GM13976 (cell line): ENCODE measurements around the gene ABCE1.

Source experiments
- DNase-seq: peaks from one replicate; pipeline ENCODE4 v3.0.0; 2012; ENCODE audit warnings: low spot score
- CTCF ChIP-seq: IDR thresholded peaks from 2 replicates; pipeline ENCODE4 v1.5.1; 2012; ENCODE audit warnings: borderline replicate concordance, mild to moderate bottlenecking; ENCODE audit not compliant: insufficient read depth; ENCODE audit errors: extremely low read depth, missing control alignments, control extremely low read depth
- in situ Hi-C: fragments of 300-500 bp; cut with MboI; formaldehyde crosslinking; loops from one replicate; pipeline ENCODE4 v1.12.0; 2022; ENCODE audit warnings: low sequenced_read_pairs, mixed read lengths, inconsistent platforms; ENCODE audit not compliant: unreplicated experiment

ABCE1 gene

GRCh38 chr4:145153904-145154298, 55.8 kb downstream of the ABCE1 start:
- in situ Hi-C loops = no loop called here
- TF ChIP-seq CTCF = no peak

DNA sequence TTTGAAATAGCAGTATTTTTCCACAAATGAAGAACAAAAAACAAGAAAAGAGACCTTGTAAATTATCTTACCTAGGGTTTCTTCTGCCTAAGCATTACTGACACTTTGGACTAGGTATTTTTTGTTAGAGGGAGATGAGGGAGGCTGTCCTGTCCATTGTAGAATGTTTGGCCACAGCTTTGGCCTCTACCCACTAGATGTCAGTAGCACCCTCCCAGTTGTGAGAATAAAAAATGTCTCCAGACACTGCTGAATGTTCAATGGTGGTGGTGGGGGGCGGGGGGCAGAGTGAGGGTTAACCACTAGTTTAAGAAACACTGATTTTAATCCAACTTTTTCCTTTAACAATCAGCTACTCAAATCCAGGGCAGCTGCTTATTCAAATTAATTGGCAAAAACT, 56.5 kb downstream of the ABCE1 start:
- in situ Hi-C loops = no loop called here
- DNase-seq = peak; percentile 32

More at GRCh38 chr4:145153904-145154298, 55.8 kb downstream of the ABCE1 start:
- DNase-seq = peak; percentile 21

DNA sequence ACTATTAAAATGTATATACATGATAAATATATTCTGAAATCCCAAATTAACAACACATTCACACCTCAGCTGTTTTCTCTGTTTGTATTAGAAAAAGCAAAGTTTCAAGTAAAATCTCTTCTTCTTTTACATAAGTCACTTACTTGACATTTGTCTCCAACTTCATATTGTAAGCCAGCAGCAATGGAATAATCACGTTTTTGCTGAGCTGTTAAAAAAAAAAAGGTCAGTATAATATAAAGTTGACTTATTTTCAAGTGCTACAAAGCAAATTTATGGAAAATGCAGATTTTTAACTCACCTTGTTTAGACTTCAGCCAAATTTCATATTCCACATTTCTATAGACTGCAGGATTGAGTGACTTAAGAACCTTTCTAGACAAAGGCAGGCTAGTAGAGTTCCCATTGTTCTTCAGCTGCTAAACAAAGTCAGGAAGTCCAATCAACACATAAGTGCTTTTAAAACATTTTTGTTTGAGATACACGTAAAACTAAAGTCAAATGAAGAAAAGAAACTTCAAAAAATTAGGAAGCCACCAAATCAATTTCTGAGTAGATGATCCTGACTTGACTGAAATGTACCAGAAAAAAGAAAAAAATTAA, 57.3 kb downstream of the ABCE1 start:
- TF ChIP-seq CTCF = no peak
- DNase-seq = no peak

More for the DNA sequence above, 56.5 kb downstream of the ABCE1 start:
- TF ChIP-seq CTCF = peak; percentile 66

DNA sequence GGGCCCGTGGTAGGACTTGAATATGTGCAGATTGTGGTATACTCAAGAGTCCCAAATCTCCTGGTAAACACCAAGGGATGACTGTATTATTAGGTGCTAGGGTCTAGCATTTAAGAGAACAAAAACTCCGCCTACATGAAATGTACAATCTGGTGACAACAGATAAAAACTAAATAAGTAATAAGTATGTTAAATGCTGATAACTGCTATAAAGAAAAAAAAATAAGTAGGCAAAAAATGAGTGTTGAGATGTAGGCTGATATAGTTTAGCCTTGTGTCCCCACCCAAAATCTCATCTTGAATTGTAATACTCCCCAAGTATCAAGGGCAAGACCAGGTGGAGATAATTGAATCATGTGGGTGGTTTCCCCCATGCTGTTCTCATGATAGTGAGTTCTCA, 58.9 kb downstream of the ABCE1 start:
- in situ Hi-C loops = no loop called here
- no peak for TF ChIP-seq CTCF
- DNase-seq = no peak

More for the DNA sequence above, 57.3 kb downstream of the ABCE1 start:
- in situ Hi-C loops = no loop called here

DNA sequence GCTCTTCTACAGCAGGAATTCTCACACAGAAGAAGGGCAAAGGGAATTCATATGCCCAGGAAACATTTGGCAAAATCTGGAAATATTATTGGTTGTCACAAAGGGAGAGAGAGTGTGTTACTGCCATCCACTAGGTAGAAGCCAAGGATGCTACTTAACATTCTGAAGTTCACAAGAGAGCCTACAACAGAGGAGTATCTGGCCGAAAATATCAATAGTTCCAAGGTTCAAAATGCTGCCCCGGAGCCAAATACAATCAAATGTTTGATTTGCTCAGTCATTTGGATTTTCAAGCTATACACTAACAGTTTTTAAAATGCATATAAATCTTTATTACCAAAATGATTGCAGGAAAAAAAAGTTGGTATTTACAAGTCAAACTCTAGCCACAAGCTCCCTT, 63.4 kb downstream of the ABCE1 start:
- in situ Hi-C loops = no loop called here
- TF ChIP-seq CTCF = no peak
- no peak for DNase-seq

GRCh38 chr4:145167887-145168286, 69.8 kb downstream of the ABCE1 start:
- TF ChIP-seq CTCF = no peak
- in situ Hi-C loops = no loop called here
- no peak for DNase-seq
